HL-60 (cell line): ENCODE measurements around the gene C4orf17.
"Not testable (repeated sequence)": the region's sequence is repeated elsewhere in the genome, so short reads cannot be mapped to it uniquely, and the experiment has no call there.

ENCODE experiments used
- DNase-seq, 2 experiments: peaks; one replicate each; pipeline ENCODE4 v3.0.0-alpha.2; 2010 to 2020; ENCODE audit warnings: low read depth in 1 of 2, low spot score in 1 of 2
- H3K27ac ChIP-seq: fragments of 250-450 bp; sonication (Bioruptor Pico); replicated peaks from 2 replicates; pipeline ENCODE4 v1.5.1; 2020; ENCODE audit warnings: mild to moderate bottlenecking, moderate library complexity
- H3K27me3 ChIP-seq: fragments of 250-450 bp; sonication (Bioruptor Pico); 2 replicates; pipeline ENCODE4 v1.5.1; 2021; ENCODE audit warnings: mild to moderate bottlenecking, moderate library complexity; ENCODE audit not compliant: insufficient read depth, poor library complexity, severe bottlenecking
- H3K4me3 ChIP-seq: replicated peaks from 2 replicates; pipeline ENCODE4 v1.5.1; 2011; ENCODE audit warnings: mild to moderate bottlenecking, control low read depth, low read length; ENCODE audit not compliant: insufficient read depth
- GABPA ChIP-seq: IDR thresholded peaks from 2 replicates; pipeline ENCODE4 v1.6.1; 2012; ENCODE audit warnings: low read depth
- POLR2AphosphoS5 ChIP-seq: IDR thresholded peaks from 2 replicates; pipeline ENCODE4 v1.6.1; 2012; ENCODE audit warnings: low read depth
- SPI1 ChIP-seq: IDR thresholded peaks from 2 replicates; pipeline ENCODE4 v1.6.1; 2012; ENCODE audit warnings: low read depth, mild to moderate bottlenecking, borderline replicate concordance
- TF ChIP-seq, protein P1 (sequence below): IDR thresholded peaks from 2 replicates; pipeline ENCODE4 v1.6.1; 2012; ENCODE audit warnings: low read depth; ENCODE audit not compliant: insufficient replicate concordance
- TF ChIP-seq, protein P2 (sequence below): IDR thresholded peaks from one replicate; pipeline ENCODE4 v1.5.1; 2011; ENCODE audit warnings: low read length, control low read depth, inconsistent platforms; ENCODE audit not compliant: insufficient read depth

C4orf17 gene

DNA sequence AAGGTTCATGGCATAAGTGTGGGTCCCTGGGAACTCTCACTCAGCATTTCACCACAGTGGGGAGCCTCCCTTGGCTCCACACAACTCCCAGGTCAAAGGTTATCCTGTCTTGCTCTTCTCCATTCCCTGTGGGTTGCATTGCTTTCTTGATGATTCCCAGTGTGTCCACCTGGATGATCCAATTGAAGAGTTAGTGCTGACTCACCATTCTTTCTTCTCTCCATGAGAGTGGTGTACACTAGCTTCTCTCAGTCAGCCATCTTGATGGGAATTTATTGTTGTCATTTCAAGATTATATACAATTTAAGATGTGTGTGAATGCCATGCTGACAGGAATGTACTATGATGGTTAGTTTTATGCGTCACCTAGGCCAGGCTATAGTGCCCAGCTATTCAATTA, 25.6 kb upstream of the C4orf17 start:
- no peak overlapping the region for H3K27ac ChIP-seq
- no peaks in the 10 kb centered on the region for H3K27me3 ChIP-seq
- TF ChIP-seq SPI1 (no peak), POLR2AphosphoS5 (no peak), GABPA (no peak)
- TF ChIP-seq, protein P1, sequence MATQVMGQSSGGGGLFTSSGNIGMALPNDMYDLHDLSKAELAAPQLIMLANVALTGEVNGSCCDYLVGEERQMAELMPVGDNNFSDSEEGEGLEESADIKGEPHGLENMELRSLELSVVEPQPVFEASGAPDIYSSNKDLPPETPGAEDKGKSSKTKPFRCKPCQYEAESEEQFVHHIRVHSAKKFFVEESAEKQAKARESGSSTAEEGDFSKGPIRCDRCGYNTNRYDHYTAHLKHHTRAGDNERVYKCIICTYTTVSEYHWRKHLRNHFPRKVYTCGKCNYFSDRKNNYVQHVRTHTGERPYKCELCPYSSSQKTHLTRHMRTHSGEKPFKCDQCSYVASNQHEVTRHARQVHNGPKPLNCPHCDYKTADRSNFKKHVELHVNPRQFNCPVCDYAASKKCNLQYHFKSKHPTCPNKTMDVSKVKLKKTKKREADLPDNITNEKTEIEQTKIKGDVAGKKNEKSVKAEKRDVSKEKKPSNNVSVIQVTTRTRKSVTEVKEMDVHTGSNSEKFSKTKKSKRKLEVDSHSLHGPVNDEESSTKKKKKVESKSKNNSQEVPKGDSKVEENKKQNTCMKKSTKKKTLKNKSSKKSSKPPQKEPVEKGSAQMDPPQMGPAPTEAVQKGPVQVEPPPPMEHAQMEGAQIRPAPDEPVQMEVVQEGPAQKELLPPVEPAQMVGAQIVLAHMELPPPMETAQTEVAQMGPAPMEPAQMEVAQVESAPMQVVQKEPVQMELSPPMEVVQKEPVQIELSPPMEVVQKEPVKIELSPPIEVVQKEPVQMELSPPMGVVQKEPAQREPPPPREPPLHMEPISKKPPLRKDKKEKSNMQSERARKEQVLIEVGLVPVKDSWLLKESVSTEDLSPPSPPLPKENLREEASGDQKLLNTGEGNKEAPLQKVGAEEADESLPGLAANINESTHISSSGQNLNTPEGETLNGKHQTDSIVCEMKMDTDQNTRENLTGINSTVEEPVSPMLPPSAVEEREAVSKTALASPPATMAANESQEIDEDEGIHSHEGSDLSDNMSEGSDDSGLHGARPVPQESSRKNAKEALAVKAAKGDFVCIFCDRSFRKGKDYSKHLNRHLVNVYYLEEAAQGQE, result no peak
- TF ChIP-seq, protein P2, sequence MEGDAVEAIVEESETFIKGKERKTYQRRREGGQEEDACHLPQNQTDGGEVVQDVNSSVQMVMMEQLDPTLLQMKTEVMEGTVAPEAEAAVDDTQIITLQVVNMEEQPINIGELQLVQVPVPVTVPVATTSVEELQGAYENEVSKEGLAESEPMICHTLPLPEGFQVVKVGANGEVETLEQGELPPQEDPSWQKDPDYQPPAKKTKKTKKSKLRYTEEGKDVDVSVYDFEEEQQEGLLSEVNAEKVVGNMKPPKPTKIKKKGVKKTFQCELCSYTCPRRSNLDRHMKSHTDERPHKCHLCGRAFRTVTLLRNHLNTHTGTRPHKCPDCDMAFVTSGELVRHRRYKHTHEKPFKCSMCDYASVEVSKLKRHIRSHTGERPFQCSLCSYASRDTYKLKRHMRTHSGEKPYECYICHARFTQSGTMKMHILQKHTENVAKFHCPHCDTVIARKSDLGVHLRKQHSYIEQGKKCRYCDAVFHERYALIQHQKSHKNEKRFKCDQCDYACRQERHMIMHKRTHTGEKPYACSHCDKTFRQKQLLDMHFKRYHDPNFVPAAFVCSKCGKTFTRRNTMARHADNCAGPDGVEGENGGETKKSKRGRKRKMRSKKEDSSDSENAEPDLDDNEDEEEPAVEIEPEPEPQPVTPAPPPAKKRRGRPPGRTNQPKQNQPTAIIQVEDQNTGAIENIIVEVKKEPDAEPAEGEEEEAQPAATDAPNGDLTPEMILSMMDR, result no peak
- no peak for DNase-seq
- no peak overlapping the region for H3K4me3 ChIP-seq

GRCh38 chr4:99486648-99487047, 24.2 kb upstream of the C4orf17 start:
- not testable (repeated sequence) for H3K4me3 ChIP-seq, DNase-seq, H3K27ac ChIP-seq, H3K27me3 ChIP-seq

GRCh38 chr4:99490286-99490685, 20.5 kb upstream of the C4orf17 start:
- no peak for DNase-seq
- H3K27ac ChIP-seq, result no peak overlapping the region
- no peak overlapping the region for H3K4me3 ChIP-seq
- H3K27me3 ChIP-seq, result no peaks in the 10 kb centered on the region
- no peak for TF ChIP-seq GABPA
- TF ChIP-seq, protein P2, result no peak
- TF ChIP-seq SPI1, result no peak
- TF ChIP-seq, protein P1, result no peak
- TF ChIP-seq POLR2AphosphoS5, result no peak

GRCh38 chr4:99504804-99505502, 5.9 kb upstream of the C4orf17 start:
- H3K27ac ChIP-seq, result peak overlapping the region; percentile 47
- TF ChIP-seq, protein P1, result no peak
- TF ChIP-seq POLR2AphosphoS5, result peak; percentile 91
- no peak overlapping the region for H3K4me3 ChIP-seq
- no peaks in the 10 kb centered on the region for H3K27me3 ChIP-seq
- DNase-seq, result peak; percentile 4 to 86
